ENCODE results near the gene GSTA3. TPM values are rescaled to one million over a fixed set of nuclear protein-coding genes. Genes with fewer than 3 reads are reported as not detected.
A peak's percentile ranks its signal among the peaks of the same experiment; 100 is the strongest.

GSTA3 gene
- total and polyA plus RNA-seq, 2 of the 13 experiments (the other 11 are each of a cell fraction or from before 2014, with no cell fraction given) = not detected

GRCh38 chr6:52881996-52882841, 27.3 kb downstream of the GSTA3 start (continued):
- TF ChIP-seq, protein P1, sequence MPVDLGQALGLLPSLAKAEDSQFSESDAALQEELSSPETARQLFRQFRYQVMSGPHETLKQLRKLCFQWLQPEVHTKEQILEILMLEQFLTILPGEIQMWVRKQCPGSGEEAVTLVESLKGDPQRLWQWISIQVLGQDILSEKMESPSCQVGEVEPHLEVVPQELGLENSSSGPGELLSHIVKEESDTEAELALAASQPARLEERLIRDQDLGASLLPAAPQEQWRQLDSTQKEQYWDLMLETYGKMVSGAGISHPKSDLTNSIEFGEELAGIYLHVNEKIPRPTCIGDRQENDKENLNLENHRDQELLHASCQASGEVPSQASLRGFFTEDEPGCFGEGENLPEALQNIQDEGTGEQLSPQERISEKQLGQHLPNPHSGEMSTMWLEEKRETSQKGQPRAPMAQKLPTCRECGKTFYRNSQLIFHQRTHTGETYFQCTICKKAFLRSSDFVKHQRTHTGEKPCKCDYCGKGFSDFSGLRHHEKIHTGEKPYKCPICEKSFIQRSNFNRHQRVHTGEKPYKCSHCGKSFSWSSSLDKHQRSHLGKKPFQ (CRISPR knock-in tag; IDR thresholded peaks at IDR 0.05; ENCODE audit: insufficient replicate concordance) = no peak
- peak; percentile 41; the same call in 1 of the 2 replicates for TF ChIP-seq ZNF782 (CRISPR knock-in tag; IDR thresholded peaks at IDR 0.05; ENCODE audit: borderline replicate concordance)
- TF ChIP-seq KAT8 (CRISPR knock-in tag; IDR thresholded peaks at IDR 0.05) = 0 out of 2 replicates have a peak, but pooled peaks have one; percentile 59
- TF ChIP-seq ZMYM4 (CRISPR knock-in tag; IDR thresholded peaks at IDR 0.05) = peak; percentile 80
- TF ChIP-seq, protein P2, sequence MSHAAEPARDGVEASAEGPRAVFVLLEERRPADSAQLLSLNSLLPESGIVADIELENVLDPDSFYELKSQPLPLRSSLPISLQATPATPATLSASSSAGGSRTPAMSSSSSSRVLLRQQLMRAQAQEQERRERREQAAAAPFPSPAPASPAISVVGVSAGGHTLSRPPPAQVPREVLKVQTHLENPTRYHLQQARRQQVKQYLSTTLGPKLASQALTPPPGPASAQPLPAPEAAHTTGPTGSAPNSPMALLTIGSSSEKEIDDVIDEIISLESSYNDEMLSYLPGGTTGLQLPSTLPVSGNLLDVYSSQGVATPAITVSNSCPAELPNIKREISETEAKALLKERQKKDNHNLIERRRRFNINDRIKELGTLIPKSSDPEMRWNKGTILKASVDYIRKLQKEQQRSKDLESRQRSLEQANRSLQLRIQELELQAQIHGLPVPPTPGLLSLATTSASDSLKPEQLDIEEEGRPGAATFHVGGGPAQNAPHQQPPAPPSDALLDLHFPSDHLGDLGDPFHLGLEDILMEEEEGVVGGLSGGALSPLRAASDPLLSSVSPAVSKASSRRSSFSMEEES (CRISPR knock-in tag; IDR thresholded peaks at IDR 0.05) = no peak
- peak; percentile 65 for TF ChIP-seq RAD21 (CRISPR knock-in tag; IDR thresholded peaks at IDR 0.05)
- no peak for TF ChIP-seq CEBPZ (IDR thresholded peaks at IDR 0.05; ENCODE audit: low read length)
- no peak for TF ChIP-seq ZNF383 (CRISPR knock-in tag; IDR thresholded peaks at IDR 0.05; ENCODE audit: borderline replicate concordance)
- no peak for TF ChIP-seq HDAC6 (IDR thresholded peaks at IDR 0.05; ENCODE audit: low read depth, low read length)
- TF ChIP-seq HNF1B (CRISPR knock-in tag; IDR thresholded peaks at IDR 0.05) = peak; percentile 39
- TF ChIP-seq ZSCAN31 (CRISPR knock-in tag; IDR thresholded peaks at IDR 0.05; ENCODE audit: low read depth) = 0 out of 2 replicates have a peak, but pooled peaks have one; percentile 14
- no peak for TF ChIP-seq HNF4G (IDR thresholded peaks at IDR 0.05; ENCODE audit: borderline replicate concordance, low read depth, low read length)
- 0 out of 2 replicates have a peak, but pooled peaks have one; percentile 47 for TF ChIP-seq HNF4G (CRISPR knock-in tag; IDR thresholded peaks at IDR 0.05; ENCODE audit: borderline replicate concordance, low read depth)
- peak; percentile 76 for TF ChIP-seq STAG1 (CRISPR knock-in tag; IDR thresholded peaks at IDR 0.05)
- TF ChIP-seq KMT2B (CRISPR knock-in tag; IDR thresholded peaks at IDR 0.05) = peak; percentile 51; the same call in 1 of the 2 replicates
- 0 out of 2 replicates have a peak, but pooled peaks have one; percentile 60 for TF ChIP-seq KDM2A (CRISPR knock-in tag; IDR thresholded peaks at IDR 0.05; ENCODE audit: borderline replicate concordance, low read depth)
- peak; percentile 41; the same call in 1 of the 2 replicates for TF ChIP-seq HDAC2 (CRISPR knock-in tag; IDR thresholded peaks at IDR 0.05)
- TF ChIP-seq CTCF (CRISPR knock-in tag; IDR thresholded peaks at IDR 0.05) = peak; percentile 95

Measured in HepG2 (cell line).